Kidney tubule cell (primary cell): Measurements from ENCODE around the gene MUC6.

Experiments
- DNase-seq: peaks from one replicate; pipeline ENCODE4 v3.0.0-alpha.2; 2018; ENCODE audit warnings: low spot score

Gene MUC6

GRCh38 chr11:1008001-1008802, 28.3 kb downstream of the MUC6 start:
- no peak for DNase-seq

GRCh38 chr11:1007279-1007678, 29.2 kb downstream of the MUC6 start:
- DNase-seq, result no peak

- DNase-seq, result no peak
These were observed 29.8 kb downstream of the MUC6 start for GRCh38 chr11:1006762-1007161.

- no peak for DNase-seq
These were observed 30.6 kb downstream of the MUC6 start for GRCh38 chr11:1005928-1006327.

- no peak for DNase-seq
These were observed 33.4 kb downstream of the MUC6 start for GRCh38 chr11:1003159-1003558.

- DNase-seq, result no peak
These were observed 34.0 kb downstream of the MUC6 start for GRCh38 chr11:1002406-1002984.

GRCh38 chr11:1001617-1002405, 34.7 kb downstream of the MUC6 start:
- DNase-seq, result no peak

- DNase-seq, result no peak
These were observed 35.9 kb downstream of the MUC6 start for GRCh38 chr11:1000357-1001278.

- no peak for DNase-seq
These were observed 37.5 kb downstream of the MUC6 start for GRCh38 chr11:999009-999408.

GRCh38 chr11:997907-998306, 38.6 kb downstream of the MUC6 start:
- DNase-seq, result no peak

- DNase-seq, result no peak
These were observed 39.8 kb downstream of the MUC6 start for GRCh38 chr11:996681-997080.

- peak; percentile 91 for DNase-seq
These were observed 40.6 kb downstream of the MUC6 start for GRCh38 chr11:995752-996420.

GRCh38 chr11:995044-995751, 41.3 kb downstream of the MUC6 start:
- no peak for DNase-seq

- DNase-seq, result no peak
These were observed 42.8 kb downstream of the MUC6 start for GRCh38 chr11:993632-994167.

GRCh38 chr11:992577-992976, 43.9 kb downstream of the MUC6 start:
- no peak for DNase-seq

- DNase-seq, result no peak
These were observed 44.7 kb downstream of the MUC6 start for GRCh38 chr11:991711-992307.

- no peak for DNase-seq
These were observed 45.5 kb downstream of the MUC6 start for GRCh38 chr11:991034-991433.

GRCh38 chr11:990101-990500, 46.4 kb downstream of the MUC6 start:
- DNase-seq, result no peak

GRCh38 chr11:987671-988070, 48.8 kb downstream of the MUC6 start:
- DNase-seq, result no peak

- DNase-seq, result no peak
These were observed 49.6 kb downstream of the MUC6 start for GRCh38 chr11:986952-987305.
